Stimulated activated CD8-positive, alpha-beta memory T cell treated with anti-CD3 and anti-CD28 coated beads, Interleukin-4, amount 100 ng/mL, for 1 hour (primary cell): ENCODE data around the gene PRDM16.

Experiments used
- DNase-seq, 2 donors: peaks; one replicate each; pipeline ENCODE4 v3.0.0-alpha.2; 2020; ENCODE audit warnings: low read depth in 2 of 2, low spot score in 1 of 2

The PRDM16 gene

DNA sequence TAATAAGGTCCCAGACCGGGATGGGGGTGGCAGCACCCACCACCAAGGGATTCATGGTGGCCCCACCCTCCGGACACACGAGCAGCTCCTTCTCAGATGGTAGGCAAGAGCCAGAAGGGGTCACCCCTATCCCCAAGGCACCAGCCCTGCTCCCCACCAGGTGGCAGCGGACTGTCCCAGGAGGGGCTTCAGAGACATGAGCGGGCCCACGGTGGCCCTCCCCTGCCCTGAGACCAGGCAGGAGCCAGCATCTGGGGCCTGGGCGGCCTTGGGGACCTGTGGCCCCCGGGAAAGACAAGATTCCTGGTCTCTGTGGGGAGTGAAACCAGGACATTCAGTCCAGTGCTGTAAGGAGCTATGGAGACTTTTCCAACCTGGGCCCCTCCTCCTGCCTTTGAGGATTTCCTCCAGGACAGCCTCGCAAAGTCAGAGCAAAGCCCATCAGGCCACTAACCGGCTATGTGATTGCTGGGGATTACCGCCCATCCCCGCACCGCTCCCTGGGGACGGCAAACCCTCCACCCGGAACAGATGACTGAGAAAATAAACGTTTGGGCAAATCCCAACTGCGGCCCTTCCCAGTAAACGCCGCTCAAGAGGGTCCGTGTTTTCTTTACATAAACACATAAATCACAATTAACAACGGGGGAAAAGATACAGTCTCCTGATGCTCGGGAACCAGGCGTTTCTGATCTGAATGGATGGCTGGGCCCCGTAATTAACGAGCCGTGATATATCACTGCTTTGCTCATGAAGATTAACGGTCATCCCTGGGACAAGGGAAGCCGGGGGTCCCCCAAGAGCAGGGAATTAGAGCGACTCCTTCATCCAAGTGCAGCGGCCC, 334.6 kb downstream of the PRDM16 start:
- no peak for DNase-seq

DNA sequence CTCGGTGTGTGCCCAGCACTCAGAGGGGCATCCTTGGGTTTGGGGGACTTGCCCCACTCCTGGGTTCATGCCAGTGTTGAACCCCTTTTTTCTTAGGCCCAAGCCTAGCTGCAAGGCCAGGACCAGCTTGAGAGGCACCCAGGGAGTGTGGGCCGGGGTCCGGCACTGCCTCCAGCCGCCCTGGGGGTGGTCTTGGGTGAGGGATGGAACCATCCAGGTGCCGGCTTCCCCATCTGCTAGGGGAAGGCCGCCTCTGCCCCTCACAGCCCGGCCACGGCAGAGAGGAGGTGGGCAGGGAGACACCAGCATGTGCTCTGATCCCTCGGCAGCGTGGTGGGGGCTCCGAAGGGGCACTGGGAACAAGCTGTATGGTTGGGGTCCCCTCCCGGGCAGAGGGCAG, 335.3 kb downstream of the PRDM16 start:
- no peak for DNase-seq

DNA sequence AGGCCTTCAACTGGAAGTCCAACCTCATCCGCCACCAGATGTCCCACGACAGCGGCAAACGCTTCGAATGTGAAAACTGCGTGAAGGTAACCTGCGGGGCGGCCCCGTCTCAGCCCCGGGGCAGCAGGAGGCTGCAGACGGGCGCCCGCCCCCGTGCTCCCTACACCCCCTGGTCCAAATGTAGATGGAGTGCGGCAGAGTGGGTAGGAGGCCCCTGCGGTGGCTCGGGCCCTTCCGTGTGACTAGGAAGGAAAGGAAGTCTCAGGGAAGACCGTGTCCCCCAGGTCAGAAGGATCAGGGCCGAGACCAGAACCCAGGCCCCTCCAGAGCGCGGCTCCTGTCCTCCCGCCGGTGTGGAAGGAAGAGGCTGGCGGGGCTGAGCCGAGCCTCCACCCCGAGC, 335.8 kb downstream of the PRDM16 start:
- no peak for DNase-seq

DNA sequence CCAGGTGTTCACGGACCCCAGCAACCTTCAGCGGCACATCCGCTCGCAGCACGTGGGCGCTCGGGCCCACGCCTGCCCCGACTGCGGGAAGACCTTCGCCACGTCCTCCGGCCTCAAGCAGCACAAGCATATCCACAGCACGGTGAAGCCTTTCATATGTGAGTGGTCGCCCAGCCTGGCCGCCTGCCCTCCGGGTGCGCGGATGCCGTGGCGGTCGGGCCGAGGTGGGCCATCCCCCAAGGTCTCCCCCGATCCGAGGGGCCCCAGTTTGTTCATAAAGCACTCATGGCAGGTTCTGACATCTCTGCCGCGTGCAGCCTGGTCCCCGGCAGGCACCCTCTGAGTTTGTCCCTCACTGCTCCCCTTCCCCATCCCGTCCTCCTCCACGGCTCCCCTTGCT, 336.5 kb downstream of the PRDM16 start:
- no peak for DNase-seq

DNA sequence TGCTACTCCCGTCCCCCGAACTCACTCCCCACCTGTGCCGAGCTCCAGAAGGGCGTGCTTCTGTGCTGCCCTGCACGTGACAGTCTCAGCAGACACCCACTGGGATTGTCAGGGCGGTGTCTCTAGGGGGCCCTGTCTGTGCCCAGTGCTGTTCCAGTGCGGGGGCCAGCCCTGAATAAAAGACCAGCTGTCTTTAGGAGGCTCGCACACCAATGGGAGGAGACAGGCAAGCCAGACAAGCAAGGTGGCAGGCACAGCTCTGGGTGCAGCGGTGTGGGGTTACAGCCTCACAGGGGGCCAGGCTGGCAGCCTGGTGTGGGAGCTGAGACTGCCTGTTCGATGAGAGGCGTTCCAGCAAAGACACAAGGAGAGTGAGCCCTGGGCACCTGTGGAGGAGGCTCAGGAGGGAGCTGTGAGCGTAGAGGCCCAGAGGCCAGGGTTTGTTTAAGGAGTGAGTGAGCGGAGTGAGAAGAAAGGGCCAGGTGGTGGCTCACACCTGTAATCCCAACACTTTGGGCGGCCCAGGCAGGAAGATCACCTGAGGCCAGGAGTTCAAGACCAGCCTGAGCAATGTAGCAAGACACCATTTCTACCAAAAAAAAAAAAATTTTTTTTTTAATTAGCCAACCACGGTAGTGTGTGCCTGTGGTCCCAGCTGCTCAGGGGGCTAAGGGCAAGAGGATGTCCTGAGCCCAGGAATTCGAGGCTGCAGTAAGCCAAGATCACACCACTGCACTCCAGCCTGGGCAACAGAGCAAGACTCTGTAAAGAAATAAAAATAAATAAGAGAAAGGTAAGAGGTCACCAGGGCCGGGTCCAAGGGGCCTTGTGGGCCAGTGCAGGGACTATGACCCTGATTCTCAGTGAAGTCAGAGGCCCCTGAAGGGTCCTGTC, 337.2 kb downstream of the PRDM16 start:
- DNase-seq: no peak

DNA sequence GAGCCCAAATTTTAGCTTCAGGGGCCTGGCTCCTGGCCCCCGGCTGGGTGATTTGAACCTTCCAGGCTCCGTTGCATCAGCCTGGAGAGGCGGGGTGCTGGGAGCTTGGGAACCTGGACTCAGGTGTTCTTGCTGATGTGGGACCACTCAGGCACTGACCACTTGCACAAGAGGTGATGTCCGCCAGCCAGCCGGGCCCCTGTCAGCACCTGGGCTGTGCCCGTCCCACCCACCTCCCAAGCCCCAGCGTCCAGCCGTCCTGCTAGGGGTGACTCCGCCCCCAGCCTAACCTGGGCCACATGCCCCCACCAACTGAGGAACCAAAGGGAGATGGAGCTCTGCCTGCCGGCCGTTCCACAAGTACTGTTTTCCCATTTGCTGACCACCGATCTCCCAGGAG, 338.0 kb downstream of the PRDM16 start:
- no peak for DNase-seq

DNA sequence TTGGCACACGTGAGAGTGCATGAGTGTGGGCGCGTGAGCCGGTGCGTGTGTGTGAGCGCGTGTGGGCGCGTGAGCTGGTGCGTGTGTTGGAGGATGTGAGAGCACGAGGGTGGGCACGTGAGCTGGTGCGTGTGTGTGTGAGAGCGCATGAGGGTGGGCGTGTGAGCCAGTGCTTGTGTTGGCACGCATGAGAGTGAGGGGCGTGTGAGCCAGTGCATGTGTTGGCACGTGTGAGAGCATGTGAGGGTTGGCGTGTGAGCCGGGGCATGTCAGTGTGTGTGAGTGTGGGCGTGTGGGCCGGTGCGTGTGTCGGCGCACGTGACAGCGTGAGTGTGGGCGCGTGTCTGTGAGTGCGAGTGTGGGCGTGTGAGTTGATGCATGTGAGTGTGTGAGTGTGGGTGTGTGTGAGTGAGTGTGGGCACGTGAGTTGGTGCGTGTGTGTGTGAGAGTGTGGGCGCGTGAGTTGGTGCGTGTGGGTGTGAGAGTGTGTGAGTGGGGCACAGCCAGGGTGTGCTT, 339.8 kb downstream of the PRDM16 start:
- no peak for DNase-seq

DNA sequence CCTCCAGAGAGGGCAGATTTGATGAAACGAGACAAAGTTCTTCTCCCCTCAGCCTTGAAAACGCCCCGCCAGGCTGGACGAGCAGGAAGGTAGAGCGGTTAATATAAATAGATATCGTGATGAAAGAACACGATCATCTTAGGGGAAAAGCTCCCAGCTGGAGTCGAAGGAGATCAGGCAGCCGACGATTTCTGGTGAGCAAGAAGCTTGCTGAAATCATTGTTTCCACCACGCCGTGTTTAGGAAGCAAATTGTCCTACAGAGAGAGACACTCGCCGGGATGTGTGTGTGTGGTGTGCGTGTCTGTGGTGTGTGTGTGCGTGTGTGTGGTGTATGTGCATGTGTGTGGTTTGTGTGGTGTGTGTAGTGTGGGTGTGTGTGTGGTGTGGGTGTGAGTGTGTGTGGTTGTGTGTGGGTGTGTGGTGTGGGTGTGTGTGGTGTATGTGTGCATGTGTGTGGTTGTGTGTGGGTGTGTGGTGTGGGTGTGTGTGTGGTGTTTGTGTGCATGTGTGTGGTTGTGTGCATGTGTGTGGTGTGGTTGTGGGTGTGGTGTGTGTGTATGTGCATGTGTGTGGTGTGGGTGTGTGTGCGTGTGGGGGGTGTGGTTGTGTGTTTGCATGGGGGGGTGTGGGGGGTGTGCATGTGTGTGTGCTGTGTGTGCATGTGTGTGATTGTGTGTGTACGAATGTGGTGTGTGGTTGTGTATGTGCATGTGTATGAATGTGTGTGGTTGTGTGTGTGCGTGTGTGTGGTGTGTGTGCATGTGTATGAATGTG, 340.6 kb downstream of the PRDM16 start:
- DNase-seq: no peak

DNA sequence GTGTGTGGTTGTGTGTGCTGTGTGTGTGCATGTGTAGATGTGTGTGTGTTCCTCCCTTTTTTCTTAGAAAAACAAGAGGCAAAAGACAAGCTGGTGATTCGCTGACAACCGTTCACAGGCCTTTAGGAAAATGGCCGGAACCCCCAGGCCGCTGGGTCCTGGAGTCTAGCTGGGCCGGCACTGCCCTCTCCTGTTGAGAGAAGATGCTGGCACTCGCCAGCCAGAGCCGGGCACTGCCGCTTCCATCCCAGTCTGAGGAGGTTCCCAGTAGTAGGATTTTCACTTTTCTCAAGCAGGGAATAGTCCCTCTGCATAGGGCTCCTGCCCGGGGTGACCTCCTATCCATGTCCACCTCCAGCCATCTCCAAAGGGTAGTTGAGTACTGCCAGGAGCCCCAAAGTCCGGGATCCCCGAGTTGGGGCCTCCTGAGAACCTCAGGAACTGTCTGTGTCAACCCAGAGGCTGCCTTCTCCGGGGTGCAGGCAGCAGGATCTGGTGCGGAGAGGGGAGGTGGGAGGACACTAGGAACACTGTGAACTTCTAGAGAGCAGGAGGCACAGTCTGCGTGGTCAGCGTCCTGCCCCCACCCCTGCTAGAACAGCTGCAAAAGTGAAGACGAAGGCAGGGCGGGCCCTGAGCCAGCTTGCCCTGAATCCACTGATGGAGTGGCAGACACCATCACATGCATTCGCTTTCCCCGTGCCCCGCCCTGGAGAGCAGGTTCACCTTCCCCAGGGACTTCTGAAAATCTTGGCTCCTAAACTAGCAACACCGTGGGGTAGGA, 341.3 kb downstream of the PRDM16 start:
- DNase-seq: no peak

DNA sequence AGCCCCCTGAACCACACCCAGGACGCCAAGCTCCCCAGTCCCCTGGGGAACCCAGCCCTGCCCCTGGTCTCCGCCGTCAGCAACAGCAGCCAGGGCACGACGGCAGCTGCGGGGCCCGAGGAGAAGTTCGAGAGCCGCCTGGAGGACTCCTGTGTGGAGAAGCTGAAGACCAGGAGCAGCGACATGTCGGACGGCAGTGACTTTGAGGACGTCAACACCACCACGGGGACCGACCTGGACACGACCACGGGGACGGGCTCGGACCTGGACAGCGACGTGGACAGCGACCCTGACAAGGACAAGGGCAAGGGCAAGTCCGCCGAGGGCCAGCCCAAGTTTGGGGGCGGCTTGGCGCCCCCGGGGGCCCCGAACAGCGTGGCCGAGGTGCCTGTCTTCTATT, 342.8 kb downstream of the PRDM16 start:
- DNase-seq: no peak

DNA sequence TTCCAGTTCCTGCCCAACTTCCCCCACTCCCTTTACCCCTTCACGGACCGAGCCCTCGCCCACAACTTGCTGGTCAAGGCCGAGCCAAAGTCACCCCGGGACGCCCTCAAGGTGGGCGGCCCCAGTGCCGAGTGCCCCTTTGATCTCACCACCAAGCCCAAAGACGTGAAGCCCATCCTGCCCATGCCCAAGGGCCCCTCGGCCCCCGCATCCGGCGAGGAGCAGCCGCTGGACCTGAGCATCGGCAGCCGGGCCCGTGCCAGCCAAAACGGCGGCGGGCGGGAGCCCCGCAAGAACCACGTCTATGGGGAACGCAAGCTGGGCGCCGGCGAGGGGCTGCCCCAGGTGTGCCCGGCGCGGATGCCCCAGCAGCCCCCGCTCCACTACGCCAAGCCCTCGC, 343.4 kb downstream of the PRDM16 start:
- no peak for DNase-seq

DNA sequence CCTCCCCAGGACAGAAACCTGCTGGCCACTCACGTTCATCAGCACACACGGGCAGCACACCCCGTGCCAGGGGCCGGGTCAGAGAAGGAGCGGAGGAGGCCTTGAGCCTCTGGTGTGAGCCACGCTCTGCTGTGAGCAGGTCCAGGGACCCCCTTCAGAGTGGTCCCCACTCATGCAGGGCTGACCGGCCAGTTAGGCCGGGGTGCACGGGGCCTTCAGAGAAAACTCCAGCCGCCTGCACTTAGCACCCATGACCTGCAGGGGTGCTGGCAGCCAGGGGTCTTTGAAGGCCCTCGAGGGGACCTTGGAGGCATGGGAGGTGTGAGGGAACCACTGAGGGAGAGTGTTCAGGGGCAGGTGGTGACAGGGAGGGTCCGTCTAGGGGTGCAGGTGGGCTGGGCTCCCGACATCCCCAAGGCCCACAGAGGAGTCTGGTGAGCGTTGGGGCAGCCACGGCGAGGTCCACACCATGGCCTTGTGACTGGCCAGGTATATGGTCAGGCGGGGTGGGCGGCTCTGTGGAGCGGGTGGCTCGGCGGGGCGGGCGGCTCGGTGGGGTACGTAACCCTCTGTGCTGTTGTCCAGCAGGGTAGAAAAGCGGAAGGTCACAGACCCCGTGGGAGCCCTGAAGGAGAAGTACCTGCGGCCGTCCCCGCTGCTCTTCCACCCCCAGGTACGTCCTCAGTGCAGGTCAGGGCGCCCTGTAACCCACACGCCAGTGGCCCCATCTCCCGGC, 345.1 kb downstream of the PRDM16 start:
- no peak for DNase-seq

DNA sequence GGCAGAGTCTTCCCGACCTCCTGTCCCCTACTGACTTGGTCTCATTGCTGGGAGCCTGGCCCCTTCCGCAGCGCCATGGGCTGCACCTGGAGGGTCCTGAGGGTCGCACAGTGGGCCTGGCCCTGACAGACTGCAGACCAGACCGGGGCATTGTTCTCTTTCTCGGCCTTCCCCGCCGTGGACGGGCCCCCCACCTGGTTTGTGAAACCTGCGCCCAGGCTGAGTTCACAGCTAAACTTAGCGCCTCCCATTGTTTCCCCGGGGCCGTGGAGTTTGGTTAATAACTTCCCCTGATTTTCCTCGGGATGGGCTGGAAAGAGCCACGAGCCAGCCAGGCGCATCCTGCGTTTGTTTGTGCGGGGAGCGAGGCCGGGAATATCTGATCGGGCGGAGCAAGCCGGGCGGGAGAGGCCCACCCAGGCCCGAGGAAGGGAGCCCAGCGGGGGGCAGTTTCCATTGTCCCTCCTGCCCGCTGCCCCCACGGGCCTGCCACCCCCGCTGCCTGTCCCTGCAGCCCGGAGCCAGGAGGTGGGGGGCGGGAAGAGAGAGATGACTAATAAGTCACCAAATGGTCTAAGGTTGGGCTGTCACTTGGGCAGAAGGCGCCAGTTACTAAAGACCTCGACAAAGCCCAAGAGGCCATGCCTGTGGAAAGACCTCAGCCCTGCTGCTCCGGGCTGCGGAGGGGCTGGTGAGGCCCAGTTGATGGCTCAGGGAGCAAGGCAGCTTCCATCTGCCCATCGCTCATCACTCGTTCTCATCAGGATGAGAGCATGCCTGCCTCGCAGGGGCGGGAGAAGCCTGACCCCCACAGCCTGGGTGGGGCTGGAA, 346.5 kb downstream of the PRDM16 start:
- DNase-seq: no peak

DNA sequence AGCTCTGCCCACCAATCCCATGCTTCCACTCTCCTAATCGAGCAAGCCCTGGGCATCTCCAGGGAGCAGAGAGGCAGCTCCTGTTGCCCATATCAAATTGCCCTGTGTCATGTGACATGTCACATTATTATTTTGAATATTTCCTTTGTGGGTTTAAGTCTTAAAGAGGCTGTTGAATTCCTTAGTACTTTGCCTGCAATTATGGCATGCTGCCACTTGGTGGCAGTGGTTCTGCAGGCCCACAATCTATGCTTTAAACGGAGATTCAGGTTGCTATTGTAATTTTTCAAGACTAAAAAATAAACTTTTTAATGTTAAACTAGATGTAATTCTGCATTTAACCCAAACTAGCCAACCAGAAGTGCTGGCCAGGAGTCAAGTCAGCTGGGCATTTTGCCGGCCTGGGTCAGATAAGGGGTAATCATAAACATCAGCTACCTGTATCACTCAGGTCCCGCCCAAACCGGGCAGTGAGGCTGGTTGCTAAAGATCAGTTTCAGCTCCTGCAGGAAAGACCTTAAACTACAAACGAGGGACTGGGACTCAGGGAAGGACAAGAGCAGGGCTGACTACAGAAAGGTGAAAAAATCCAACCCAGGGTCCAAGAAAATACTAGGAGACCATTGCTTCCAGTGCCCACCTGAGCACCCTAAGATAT, 348.2 kb downstream of the PRDM16 start:
- no peak for DNase-seq

DNA sequence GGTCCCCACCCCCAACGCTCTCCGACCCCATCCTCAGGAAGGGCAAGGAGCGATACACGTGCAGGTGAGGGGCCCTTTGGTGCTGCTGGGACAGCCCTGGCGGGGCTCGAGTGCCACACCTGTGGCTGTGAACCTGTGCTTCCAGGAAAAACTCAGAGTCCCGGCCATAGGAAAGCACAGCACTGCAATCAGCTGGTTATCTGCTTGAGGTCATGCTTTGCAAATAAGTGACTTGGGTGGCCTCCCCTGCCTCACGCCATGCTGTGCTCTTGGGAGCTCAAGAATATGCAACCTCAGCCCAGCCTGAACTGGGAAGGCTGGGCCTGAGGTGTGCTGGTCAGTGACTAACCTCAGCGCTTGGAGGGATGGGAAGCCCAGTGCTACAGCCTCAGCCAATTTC, 348.9 kb downstream of the PRDM16 start:
- DNase-seq: no peak

DNA sequence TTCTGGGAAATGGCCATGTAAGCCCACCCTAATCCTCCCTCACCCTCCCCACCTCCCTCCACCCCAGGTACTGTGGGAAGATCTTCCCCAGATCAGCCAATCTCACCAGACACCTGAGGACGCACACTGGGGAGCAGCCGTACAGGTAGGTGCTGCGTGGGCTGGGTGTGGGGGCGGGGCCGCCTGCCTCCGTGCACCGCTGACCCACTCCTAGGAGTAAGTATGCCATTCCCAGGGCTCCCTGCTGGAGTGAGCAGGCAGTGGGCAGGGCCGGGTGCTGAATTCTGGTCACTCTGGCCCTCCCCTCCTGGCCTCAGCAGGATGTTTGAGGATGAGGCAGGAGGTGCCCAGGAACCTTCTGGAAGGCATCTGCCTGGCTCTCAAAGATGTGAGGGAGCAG, 349.6 kb downstream of the PRDM16 start:
- no peak for DNase-seq

DNA sequence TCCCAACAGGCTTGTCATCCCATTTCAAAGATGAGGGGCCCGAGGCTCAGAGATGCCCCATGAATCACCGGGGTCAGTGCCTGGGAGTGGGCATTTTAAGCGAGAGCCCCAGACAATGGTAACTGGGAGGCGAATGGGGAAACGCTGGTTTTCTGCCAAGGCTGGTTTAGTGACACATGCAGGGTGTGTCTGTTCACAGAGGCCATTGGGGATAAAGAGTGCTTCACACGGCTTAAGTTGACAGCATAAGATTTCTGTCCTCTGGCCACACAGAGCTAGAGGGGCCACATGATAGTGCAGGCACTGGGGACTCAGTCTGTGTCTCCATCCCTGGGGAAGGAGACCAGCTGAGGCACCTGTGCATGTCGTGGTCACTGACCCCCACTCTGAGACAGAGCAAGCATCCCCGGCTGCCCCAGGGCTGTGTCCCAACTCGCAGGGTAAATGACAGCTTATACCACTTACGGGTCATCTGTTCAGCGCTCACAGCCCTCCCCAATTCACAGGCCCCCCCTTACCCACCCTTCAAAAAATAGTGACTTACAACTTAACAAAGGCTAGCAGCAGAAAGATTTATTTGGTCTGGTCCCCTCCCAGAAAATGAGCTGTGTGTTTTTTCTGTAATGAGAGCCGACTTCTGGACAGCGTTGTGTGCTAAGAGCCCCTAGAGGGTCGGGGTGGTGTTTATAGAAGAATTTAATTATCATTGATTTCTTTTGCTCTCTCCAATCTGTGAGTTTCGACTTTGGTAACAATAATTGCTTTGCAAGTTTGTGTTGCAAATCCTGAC, 350.6 kb downstream of the PRDM16 start:
- DNase-seq: no peak
